Adrenal gland (tissue), 5 donors: ENCODE data around the gene VCAN.

Source experiments
- POLR2A ChIP-seq, 2 donors: fragments of 450-650 bp; IDR thresholded peaks; one replicate each; pipeline ENCODE4 v1.6.1; 2017; ENCODE audit warnings: antibody characterized with exemption in 2 of 2, mild to moderate bottlenecking in 2 of 2, moderate library complexity in 1 of 2
- TF ChIP-seq, protein P1 (sequence below), 6 experiments: fragments of 450-650 bp in 4 of 6; fragments of 200-600 bp in 2 of 6; sonication (generic) in 1 of 6; IDR thresholded peaks; 1 replicate in 5 of 6; 2 replicates in 1 of 6; pipeline versions ENCODE4 v1.5.1 to v1.8.0; 2016 to 2021; ENCODE audit warnings: antibody characterized with exemption in 6 of 6, mild to moderate bottlenecking in 2 of 6, moderate library complexity in 1 of 6
- donor health status: DM: no; HTN: no; CAD: no.

DNA sequence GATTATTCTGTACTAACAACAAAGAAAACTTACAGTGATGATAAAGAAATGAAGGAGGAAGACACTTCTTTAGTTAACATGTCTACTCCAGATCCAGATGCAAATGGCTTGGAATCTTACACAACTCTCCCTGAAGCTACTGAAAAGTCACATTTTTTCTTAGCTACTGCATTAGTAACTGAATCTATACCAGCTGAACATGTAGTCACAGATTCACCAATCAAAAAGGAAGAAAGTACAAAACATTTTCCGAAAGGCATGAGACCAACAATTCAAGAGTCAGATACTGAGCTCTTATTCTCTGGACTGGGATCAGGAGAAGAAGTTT, 67.9 kb downstream of the VCAN start:
- TF ChIP-seq, protein P1, sequence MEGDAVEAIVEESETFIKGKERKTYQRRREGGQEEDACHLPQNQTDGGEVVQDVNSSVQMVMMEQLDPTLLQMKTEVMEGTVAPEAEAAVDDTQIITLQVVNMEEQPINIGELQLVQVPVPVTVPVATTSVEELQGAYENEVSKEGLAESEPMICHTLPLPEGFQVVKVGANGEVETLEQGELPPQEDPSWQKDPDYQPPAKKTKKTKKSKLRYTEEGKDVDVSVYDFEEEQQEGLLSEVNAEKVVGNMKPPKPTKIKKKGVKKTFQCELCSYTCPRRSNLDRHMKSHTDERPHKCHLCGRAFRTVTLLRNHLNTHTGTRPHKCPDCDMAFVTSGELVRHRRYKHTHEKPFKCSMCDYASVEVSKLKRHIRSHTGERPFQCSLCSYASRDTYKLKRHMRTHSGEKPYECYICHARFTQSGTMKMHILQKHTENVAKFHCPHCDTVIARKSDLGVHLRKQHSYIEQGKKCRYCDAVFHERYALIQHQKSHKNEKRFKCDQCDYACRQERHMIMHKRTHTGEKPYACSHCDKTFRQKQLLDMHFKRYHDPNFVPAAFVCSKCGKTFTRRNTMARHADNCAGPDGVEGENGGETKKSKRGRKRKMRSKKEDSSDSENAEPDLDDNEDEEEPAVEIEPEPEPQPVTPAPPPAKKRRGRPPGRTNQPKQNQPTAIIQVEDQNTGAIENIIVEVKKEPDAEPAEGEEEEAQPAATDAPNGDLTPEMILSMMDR (IDR thresholded peaks at IDR 0.05) = no peak
- no peak for TF ChIP-seq POLR2A (IDR thresholded peaks at IDR 0.05)
